Sigmoid colon (tissue), 4 donors: ENCODE data around the gene ADSS1.

ENCODE experiments used
- CTCF ChIP-seq, 4 experiments: fragments of 450-650 bp in 3 of 4; fragments of 200-600 bp in 1 of 4; IDR thresholded peaks; one replicate each; pipeline ENCODE4 v1.5.1; 2016 to 2019; ENCODE audit warnings: antibody characterized with exemption in 4 of 4, mild to moderate bottlenecking in 3 of 4, moderate library complexity in 2 of 4
- EP300 ChIP-seq, 4 donors: sonication (generic); formaldehyde crosslinking; IDR thresholded peaks; one replicate each; pipeline ENCODE4 v1.6.1; 2017; ENCODE audit warnings: antibody characterized with exemption in 4 of 4
- POLR2A ChIP-seq, 2 donors: fragments of 450-650 bp; IDR thresholded peaks; one replicate each; pipeline ENCODE4 v1.6.1; 2016; ENCODE audit warnings: antibody characterized with exemption in 2 of 2, mild to moderate bottlenecking in 2 of 2, moderate library complexity in 2 of 2

GRCh38 chr14:104732355-104732804 lies 8.4 kb downstream of the ADSS1 start:
- TF ChIP-seq CTCF (IDR thresholded peaks at IDR 0.05) (no peak), POLR2A (IDR thresholded peaks at IDR 0.05) (no peak), EP300 (IDR thresholded peaks at IDR 0.05) (no peak)
